ENCODE measurements around the gene PAH. TPM values are rescaled to one million over a fixed set of nuclear protein-coding genes. Genes with fewer than 3 reads are reported as not detected.

The PAH gene
- total and polyA plus RNA-seq, 10 donors, result 0.09 TPM; not detected in 9

- no peak for DNase-seq
- H3K27me3 ChIP-seq (replicated peaks in 1 of 7), result peaks cover 0 to 100% (median 88%) of the 10 kb centered on the region in 7 donors
- no peak within 1 kb of the TSS for H3K27ac ChIP-seq
- TF ChIP-seq CTCF (IDR thresholded peaks at IDR 0.05 in 8 of 11, conservative IDR thresholded peaks at IDR 0.05 in 3 of 11) (no peak), POLR2AphosphoS5 (IDR thresholded peaks at IDR 0.05) (no peak), POLR2A (IDR thresholded peaks at IDR 0.05) (no peak)
- WGBS, 5 donors, result 2 to 3% (median 3%) methylated on average over 50 to 52 of the region's 52 CpGs
- H3K36me3 ChIP-seq, result no peaks in the 10 kb centered on the region
- peak within 1 kb of the TSS in 7 of 8 donors; percentile 40 to 69 (median 42) for H3K4me3 ChIP-seq
- no peaks in the 10 kb centered on the region for H3K9me3 ChIP-seq
- intact Hi-C loops (cut with DNase I; ENCODE audit: low total_unique reads), result no loop called here
- peaks cover 7 to 48% (median 39%) of the 10 kb centered on the region in 6 donors for H3K4me1 ChIP-seq
Measured at GRCh38 chr12:102957339-102958050, 40.5 kb upstream of the PAH start, which contains the start of gene ASCL1. Gene ASCL1, plus strand, starts transcription at chr12:102957674. Its CDS starts 571 bp downstream, at chr12:102958245.

- 5 to 10% (median 7%) methylated on average over 19 of the region's 19 CpGs for WGBS, 5 donors
- intact Hi-C loops (cut with DNase I; ENCODE audit: low total_unique reads), result no loop called here
- Histone ChIP-seq H3K9me3 (no peaks in the 10 kb centered on the region), H3K27ac (no peak overlapping the region), H3K4me3 (peak overlapping the region in 1 of 8 donors; percentile 69), H3K27me3 (replicated peaks in 1 of 7) (peaks cover 0 to 100% (median 83%) of the 10 kb centered on the region in 7 donors), H3K4me1 (peaks cover 7 to 45% (median 37%) of the 10 kb centered on the region in 6 donors), H3K36me3 (no peaks in the 10 kb centered on the region)
- no peak for TF ChIP-seq CTCF (IDR thresholded peaks at IDR 0.05 in 8 of 11, conservative IDR thresholded peaks at IDR 0.05 in 3 of 11)
- TF ChIP-seq POLR2AphosphoS5 (IDR thresholded peaks at IDR 0.05), result no peak
- no peak for TF ChIP-seq POLR2A (IDR thresholded peaks at IDR 0.05)
- DNase-seq, result no peak
Measured at GRCh38 chr12:102956738-102957327, 39.8 kb upstream of the PAH start.

GRCh38 chr12:102955926-102956737 lies 39.1 kb upstream of the PAH start:
- Histone ChIP-seq H3K27me3 (replicated peaks in 1 of 7) (peaks cover 0 to 100% (median 79%) of the 10 kb centered on the region in 7 donors), H3K4me3 (peak overlapping the region in 1 of 8 donors; percentile 69), H3K36me3 (no peaks in the 10 kb centered on the region), H3K9me3 (no peaks in the 10 kb centered on the region), H3K4me1 (peaks cover 7 to 40% (median 34%) of the 10 kb centered on the region in 6 donors), H3K27ac (no peak overlapping the region)
- WGBS, 5 donors, result 6 to 16% (median 8%) methylated on average over 22 to 50 of the region's 50 CpGs
- intact Hi-C loops (cut with DNase I; ENCODE audit: low total_unique reads), result no loop called here
- TF ChIP-seq POLR2A (IDR thresholded peaks at IDR 0.05), result no peak
- TF ChIP-seq POLR2AphosphoS5 (IDR thresholded peaks at IDR 0.05), result no peak
- TF ChIP-seq CTCF (IDR thresholded peaks at IDR 0.05 in 8 of 11, conservative IDR thresholded peaks at IDR 0.05 in 3 of 11), result no peak
- no peak for DNase-seq
